ENCODE measurements around the gene ME3.

GRCh38 chr11:86519064-86519911 is 153.1 kb downstream of the ME3 start:
- TF ChIP-seq CTCF (IDR thresholded peaks at IDR 0.05) = no peak
- TF ChIP-seq EZH2 (IDR thresholded peaks at IDR 0.05; ENCODE audit: borderline replicate concordance, insufficient read depth, low read depth, low read length, poor library complexity, severe bottlenecking) = no peak
